SKM-1 (cell line): ENCODE results near the gene ZNF790.

Source experiments
- DNase-seq: peaks from one replicate; lab custom pipeline; 2025; ENCODE audit not compliant: unreplicated experiment; lab: John Stamatoyannopoulos, UW

ZNF790 gene

GRCh38 chr19:36772311-36773222, 65.6 kb downstream of the ZNF790 start, which contains the start of gene ZNF850:
Gene ZNF850, minus strand, starts transcription at chr19:36772807. Its CDS starts 10,201 bp downstream, at chr19:36762606.
- peak; percentile 80 for DNase-seq

- peak; percentile 8 for DNase-seq
Measured at GRCh38 chr19:36771261-36772231, 66.6 kb downstream of the ZNF790 start.
